ENCODE results near the gene ST6GALNAC5. TPM values are rescaled to one million over a fixed set of nuclear protein-coding genes. Genes with fewer than 3 reads are reported as not detected.
"Not testable (repeated sequence)": the region's sequence is repeated elsewhere in the genome, so short reads cannot be mapped to it uniquely, and the experiment has no call there.

Gene ST6GALNAC5
- 1 to 10 TPM; 3.3 to 4.5 (median 4.2) TPM for polyA plus RNA-seq (ENCODE audit: insufficient read length in 4 of 4)

GRCh38 chr1:76867342-76868130, at the start of gene ST6GALNAC5:
TSS of gene ST6GALNAC5 (plus strand) at chr1:76867480.
- peak in 3 of 4 donors; percentile 28 to 36 (median 28) for DNase-seq (ENCODE audit: low read depth in 4 of 4, low spot score in 3 of 4)

GRCh38 chr1:76820028-76820427, 47.3 kb upstream of the ST6GALNAC5 start:
- no peak for DNase-seq (ENCODE audit: low read depth in 4 of 4, low spot score in 3 of 4)

GRCh38 chr1:76822961-76823360, 44.3 kb upstream of the ST6GALNAC5 start:
- not testable (repeated sequence) for DNase-seq (ENCODE audit: low read depth in 4 of 4, low spot score in 3 of 4)

- DNase-seq (ENCODE audit: low read depth in 4 of 4, low spot score in 3 of 4), result no peak
Measured at GRCh38 chr1:76824106-76824505, 43.2 kb upstream of the ST6GALNAC5 start.

GRCh38 chr1:76826072-76826845, 41.0 kb upstream of the ST6GALNAC5 start:
- no peak for DNase-seq (ENCODE audit: low read depth in 4 of 4, low spot score in 3 of 4)

- DNase-seq (ENCODE audit: low read depth in 4 of 4, low spot score in 3 of 4), result no peak
Measured at GRCh38 chr1:76827066-76827465, 40.2 kb upstream of the ST6GALNAC5 start.

- DNase-seq (ENCODE audit: low read depth in 4 of 4, low spot score in 3 of 4), result no peak
Measured at GRCh38 chr1:76830373-76830772, 36.9 kb upstream of the ST6GALNAC5 start.

- no peak for DNase-seq (ENCODE audit: low read depth in 4 of 4, low spot score in 3 of 4)
Measured at GRCh38 chr1:76832521-76832920, 34.8 kb upstream of the ST6GALNAC5 start.

GRCh38 chr1:76833151-76833550, 34.1 kb upstream of the ST6GALNAC5 start:
- DNase-seq (ENCODE audit: low read depth in 4 of 4, low spot score in 3 of 4), result no peak

GRCh38 chr1:76833856-76834255, 33.4 kb upstream of the ST6GALNAC5 start:
- DNase-seq (ENCODE audit: low read depth in 4 of 4, low spot score in 3 of 4), result no peak

GRCh38 chr1:76835203-76835602, 32.1 kb upstream of the ST6GALNAC5 start:
- DNase-seq (ENCODE audit: low read depth in 4 of 4, low spot score in 3 of 4), result no peak

- no peak for DNase-seq (ENCODE audit: low read depth in 4 of 4, low spot score in 3 of 4)
Measured at GRCh38 chr1:76840278-76840677, 27.0 kb upstream of the ST6GALNAC5 start.

- DNase-seq (ENCODE audit: low read depth in 4 of 4, low spot score in 3 of 4), result no peak
Measured at GRCh38 chr1:76841460-76841859, 25.8 kb upstream of the ST6GALNAC5 start.

GRCh38 chr1:76843821-76844464, 23.3 kb upstream of the ST6GALNAC5 start:
- no peak for DNase-seq (ENCODE audit: low read depth in 4 of 4, low spot score in 3 of 4)

GRCh38 chr1:76854255-76854654, 13.0 kb upstream of the ST6GALNAC5 start:
- no peak for DNase-seq (ENCODE audit: low read depth in 4 of 4, low spot score in 3 of 4)

GRCh38 chr1:76856104-76856503, 11.2 kb upstream of the ST6GALNAC5 start:
- no peak for DNase-seq (ENCODE audit: low read depth in 4 of 4, low spot score in 3 of 4)

GRCh38 chr1:76857138-76857537, 10.1 kb upstream of the ST6GALNAC5 start:
- DNase-seq (ENCODE audit: low read depth in 4 of 4, low spot score in 3 of 4), result no peak

GRCh38 chr1:76857973-76858372, 9.3 kb upstream of the ST6GALNAC5 start:
- no peak for DNase-seq (ENCODE audit: low read depth in 4 of 4, low spot score in 3 of 4)

GRCh38 chr1:76861149-76861548, 6.1 kb upstream of the ST6GALNAC5 start:
- no peak for DNase-seq (ENCODE audit: low read depth in 4 of 4, low spot score in 3 of 4)

GRCh38 chr1:76862447-76862846, 4.8 kb upstream of the ST6GALNAC5 start:
- DNase-seq (ENCODE audit: low read depth in 4 of 4, low spot score in 3 of 4), result no peak

- DNase-seq (ENCODE audit: low read depth in 4 of 4, low spot score in 3 of 4), result no peak
Measured at GRCh38 chr1:76864383-76864782, 2.9 kb upstream of the ST6GALNAC5 start.

All from right renal pelvis (tissue), 4 donors.